SKM-1 (cell line): ENCODE results near the gene EFEMP2.

Experiments used
- DNase-seq: peaks from one replicate; lab custom pipeline; 2025; ENCODE audit not compliant: unreplicated experiment; lab: John Stamatoyannopoulos, UW

Gene EFEMP2

DNA sequence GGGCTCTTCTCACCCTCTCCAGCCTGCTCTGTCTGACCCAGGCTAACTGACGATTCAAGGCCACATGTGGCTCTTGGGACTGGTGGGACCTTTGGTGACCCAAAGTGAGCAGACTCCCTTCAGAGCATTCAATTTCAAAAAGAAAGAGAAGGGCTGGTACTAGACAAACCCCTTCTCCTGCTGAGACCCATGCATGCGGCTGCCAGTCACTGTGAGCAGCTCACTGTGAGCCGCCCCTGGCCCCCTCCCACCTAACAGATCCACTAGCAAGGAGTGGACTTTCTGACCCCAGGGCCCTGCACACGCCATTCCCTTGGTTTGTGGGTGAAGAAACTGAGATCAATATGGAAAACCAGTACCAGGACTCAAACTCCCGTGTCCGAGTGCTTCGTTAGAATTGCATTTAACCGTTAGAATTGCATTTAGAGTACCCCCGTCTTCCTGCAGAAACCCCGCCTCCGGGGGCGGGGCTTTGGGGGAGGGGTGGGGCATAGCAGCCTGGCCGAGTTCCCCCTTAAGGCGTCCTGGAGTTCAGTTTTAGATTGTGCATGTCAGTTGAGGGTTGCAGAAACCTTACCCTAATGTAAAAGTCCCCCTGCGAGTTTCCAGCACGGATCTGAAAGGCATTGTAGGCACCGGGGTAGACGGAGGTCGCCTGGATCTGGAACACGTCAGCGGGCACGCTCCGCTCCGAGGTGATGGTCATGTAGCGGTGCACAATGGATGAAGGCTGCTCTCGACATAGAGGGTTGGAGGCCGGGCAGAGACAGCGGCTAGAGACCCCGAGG is 5.1 kb downstream of the EFEMP2 start:
- no peak for DNase-seq

DNA sequence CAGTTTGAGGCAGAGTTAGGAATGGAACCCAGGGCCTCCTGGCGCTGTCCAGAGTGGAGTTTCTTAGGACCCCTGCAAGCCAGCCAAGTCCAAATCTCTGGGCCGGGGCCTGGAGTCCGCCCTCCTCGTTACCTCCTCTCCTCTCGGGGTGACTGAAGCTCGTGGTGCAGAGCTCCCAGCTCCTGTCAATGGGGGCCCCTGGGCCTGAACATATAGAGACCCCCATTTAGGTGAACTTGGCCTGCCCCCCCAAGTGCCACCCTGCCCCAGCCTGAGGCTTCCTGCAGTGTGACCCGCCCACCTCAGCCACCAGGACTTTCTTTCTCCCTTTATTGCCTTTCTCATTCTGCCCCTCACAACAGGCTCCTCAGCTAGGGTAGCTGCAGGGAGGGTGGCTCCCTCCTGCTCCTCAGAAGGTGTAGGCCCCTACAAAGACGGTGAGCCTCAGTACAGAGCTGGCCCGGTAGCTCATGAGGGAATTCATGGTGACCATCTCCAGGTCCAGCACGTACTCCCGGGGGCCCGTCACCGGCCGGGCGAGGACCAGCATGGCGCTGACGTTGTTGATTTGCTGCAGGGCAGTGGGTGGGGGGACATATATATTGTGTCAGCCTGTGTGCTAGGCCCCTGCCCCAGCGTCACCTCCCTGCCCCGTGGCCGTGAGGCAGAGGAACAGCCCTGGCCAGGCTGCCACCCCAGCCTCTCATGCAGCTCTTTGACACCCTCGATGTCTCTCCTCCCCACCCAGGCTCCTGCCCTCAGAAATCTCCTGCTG is 5.9 kb downstream of the EFEMP2 start:
- no peak for DNase-seq

DNA sequence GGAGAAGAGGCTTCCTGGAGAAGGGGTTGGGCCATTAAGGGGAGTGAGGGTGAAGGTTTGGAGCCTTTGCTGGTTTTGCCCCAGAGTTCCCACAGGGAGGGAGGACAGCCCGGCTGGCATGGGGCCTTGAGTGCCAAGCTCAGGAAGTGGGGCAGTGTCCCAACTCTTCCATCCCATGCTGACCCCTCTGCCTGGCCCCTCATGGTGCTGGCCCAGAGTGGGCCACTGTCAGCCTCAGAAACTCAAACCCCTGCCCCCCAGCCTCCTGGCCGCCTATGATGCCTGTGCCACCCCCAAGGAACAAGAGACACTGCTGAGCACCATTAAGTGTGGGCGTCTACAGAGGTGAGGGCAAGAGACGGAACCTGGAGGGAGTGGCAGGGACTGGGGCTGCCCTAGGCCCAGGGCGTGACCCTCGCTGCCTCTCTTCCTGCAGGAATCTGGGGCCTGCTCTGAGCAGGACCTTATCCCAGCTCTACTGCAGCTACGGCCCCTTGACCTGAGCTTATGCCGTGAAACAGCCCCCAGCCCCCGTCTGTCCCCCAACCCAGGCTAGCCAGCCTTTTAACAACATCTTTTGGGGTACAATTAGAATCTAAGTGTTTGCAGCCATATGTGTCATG is 6.9 kb downstream of the EFEMP2 start:
- no peak for DNase-seq

- no peak for DNase-seq
These were observed 7.7 kb downstream of the EFEMP2 start for GRCh38 chr11:65864706-65865471.

DNA sequence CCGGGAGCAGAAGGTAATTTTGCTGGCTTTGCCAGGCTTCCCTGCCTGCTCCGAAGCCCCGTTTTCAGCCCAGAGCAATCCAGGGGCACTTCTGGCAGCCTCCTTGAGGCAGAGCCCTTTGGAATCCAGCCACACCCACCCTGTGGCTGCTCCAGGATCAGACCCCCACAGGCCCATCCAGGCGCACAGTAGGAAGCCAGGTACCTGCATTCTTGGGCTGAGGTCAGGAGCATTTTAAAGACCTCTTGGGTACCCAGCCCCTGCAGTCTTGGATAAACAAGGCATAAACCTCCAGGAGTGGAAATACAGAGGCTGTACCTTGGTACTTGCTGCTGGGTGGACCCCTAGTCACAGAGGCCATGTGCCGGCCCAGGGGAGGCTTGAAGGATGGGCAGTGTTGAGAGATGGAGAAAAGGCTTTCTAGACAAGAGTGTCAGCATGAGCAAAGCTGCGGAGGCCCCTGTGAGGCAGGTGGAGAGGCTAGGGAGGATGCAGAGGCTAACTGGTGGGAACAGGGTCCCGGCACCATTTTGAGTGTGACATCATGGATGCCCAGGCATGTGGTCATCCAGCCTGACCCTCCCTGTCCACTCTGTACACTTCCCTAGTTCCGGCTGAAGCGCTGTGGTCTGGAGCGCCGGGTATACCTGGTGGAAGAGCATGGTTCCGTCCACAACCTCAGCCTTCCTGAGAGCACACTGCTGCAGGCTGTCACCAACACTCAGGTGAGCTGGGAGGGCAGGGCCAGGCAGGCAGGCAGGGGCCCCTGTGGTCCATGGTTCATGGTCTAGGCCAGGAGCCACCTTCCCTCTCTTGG is 8.5 kb downstream of the EFEMP2 start:
- no peak for DNase-seq

DNA sequence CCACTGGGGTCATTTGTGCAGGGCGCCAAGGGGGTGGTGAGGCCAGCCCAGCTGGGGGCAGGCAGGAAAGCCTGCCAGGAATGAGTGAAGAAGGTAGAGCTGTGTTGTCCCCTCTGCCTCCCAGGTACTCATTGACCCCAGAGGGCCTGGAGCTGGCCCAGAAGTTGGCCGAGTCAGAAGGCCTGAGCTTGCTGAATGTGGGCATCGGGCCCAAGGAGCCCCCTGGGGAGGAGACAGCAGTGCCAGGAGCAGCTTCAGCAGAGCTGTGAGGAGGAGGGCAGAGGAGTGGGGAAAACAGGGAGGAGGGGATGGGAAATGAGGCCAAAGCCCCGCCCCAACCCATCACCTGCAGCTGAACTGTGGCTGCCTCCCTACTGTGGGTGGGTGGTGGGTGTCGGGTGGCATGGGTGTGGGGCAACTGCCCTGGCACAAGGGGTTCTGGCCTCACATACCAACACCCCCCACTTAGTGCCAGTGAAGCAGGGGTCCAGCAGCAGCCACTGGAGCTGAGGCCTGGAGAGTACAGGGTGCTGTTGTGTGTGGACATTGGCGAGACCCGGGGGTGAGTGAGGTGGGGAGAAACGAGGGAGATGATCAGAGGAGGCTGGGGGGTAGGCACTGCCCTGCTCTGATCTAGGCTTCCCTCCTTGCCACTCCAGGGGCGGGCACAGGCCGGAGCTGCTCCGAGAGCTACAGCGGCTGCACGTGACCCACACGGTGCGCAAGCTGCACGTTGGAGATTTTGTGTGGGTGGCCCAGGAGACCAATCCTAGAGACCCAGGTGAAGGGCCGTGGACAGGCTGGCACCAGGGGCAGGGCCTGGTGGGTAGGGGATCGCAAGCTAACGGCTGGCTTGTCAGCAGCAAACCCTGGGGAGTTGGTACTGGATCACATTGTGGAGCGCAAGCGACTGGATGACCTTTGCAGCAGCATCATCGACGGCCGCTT is 9.4 kb downstream of the EFEMP2 start:
- DNase-seq = no peak

DNA sequence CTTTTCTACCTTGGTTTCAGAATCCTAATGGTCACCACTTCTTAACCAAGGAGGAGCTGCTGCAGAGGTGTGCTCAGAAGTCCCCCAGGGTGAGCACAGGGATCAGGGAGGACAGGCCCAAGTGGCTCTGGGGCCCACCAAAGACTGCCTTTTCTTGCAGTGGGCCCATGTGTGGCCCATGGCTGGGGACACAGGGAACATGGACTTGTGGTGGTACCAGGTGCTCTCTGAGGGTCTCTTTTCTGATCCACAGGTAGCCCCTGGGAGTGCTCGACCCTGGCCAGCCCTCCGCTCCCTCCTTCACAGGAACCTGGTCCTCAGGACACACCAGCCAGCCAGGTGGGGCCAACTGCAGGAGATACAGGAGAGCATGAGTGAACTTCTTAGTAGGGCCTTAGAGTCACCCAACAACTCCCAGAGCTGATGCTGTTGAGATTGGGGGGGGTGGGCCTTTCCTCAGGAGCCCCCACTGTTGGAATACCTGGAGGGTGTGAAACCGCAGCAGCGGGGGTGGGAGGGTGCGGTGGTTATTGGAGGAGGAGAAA is 10.3 kb downstream of the EFEMP2 start:
- no peak for DNase-seq

DNA sequence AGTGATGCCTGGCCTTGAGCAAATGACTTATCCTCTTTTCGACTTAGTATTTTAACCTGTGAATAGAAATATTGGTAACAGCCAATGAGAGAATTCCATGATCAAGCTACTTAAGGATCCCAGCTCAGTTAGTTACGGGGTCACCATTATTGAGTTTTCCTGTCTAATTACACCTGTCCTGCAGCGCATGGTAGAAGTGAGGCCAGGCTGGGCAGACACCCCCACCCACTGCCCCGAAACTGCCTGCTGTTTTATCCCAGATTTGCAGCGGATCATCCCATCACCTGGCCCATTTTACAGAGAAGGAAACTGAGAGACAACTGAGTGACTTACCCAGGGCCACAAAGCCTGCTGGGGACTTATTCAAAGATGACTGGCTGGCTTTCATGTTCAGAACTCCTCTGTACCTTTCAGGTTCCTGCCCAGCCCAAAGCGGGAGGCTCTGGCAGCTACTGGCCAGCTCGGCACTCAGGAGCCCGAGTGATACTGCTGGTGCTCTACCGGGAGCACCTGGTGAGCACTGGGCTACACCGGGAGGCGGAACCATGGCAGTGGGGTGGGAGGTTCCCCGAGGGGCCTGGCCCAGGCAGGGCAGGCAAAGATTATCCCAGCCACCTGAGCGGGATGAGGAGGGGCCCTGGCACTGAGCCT is 10.9 kb downstream of the EFEMP2 start:
- DNase-seq = no peak

- no peak for DNase-seq
These were observed 11.5 kb downstream of the EFEMP2 start for GRCh38 chr11:65861165-65861505.

DNA sequence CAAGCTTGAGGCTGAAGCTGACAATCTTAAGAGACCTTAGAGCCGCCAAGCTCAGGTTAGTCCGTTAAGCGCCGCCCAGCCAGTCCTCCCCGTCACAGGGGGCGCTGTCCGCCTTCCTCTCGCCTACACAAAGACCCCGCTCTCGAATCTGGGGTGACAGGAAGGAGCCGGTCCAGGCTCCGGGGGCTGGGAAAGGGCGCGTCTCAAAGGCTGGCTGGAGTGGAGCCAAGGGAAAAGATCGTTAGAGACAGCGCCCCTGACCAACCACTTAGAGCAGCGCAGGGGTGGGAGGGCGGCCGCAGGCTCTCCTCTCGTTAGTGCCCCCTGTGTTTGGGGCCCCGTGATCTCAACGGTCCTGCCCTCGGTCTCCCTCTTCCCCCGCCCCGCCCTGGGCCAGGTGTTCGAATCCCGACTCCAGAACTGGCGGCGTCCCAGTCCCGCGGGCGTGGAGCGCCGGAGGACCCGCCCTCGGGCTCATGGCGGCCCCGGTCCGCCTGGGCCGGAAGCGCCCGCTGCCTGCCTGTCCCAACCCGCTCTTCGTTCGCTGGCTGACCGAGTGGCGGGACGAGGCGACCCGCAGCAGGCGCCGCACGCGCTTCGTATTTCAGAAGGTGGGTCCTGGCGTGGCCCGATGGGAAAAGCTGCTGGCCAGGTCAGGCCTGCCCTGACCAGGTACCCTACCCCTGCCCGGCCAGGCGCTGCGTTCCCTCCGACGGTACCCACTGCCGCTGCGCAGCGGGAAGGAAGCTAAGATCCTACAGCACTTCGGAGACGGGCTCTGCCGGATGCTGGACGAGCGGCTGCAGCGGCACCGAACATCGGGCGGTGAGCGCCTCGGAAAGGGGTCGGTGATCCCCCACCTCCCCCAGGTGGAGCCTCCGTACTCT is 12.1 kb downstream of the EFEMP2 start, which contains the start of gene MUS81:
Gene MUS81 (plus strand): TSS at position 156 of the 887 bp plus-strand sequence. CDS start 321 bp downstream, at position 477.
- DNase-seq = peak; percentile 94

DNA sequence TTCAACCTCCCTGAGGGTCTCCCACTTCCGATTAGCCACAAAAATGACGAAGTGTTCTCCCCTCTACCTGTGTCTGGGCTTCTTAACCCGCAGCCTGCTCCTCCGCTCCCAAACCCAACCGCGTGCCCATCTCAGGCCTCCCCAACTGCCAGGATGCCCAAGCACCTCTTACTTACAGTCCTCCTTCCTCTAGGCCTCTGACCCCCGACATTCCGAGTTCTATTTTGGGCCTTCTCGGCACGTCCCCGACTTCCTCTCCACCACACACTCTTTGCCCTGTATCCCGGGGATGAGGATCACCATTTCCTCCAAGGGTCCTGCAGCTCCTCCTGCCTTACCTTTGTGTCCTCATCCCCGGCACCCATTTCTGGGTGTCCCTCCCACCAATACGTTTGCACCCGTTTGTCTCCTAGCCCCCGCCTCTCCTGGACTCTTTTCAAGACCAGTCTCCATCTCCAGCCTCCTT is 12.8 kb downstream of the EFEMP2 start:
- no peak for DNase-seq

GRCh38 chr11:65859095-65859811 is 13.3 kb downstream of the EFEMP2 start:
- DNase-seq = peak; percentile 90

DNA sequence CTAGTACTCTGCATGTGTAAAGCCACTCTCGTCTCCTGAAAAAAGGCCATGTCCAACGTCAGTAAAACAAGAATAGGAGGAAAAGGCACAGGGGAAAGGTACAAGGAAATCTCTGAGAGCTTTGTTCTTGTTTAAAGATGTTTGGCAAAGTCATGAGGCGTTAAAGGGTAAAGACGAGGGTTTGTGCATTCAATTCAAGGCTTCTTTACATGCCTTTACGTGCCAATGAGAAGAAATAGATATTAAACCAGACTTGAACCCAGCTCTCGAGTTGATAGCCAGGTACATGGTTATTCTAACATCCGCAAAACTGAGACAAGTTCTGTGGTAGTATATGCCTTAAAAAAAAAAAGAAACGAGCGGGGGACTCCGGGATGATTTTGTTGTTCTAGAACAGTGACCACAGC is 13.9 kb downstream of the EFEMP2 start:
- DNase-seq = no peak

GRCh38 chr11:65857853-65858680 is 14.5 kb downstream of the EFEMP2 start, which contains the start of gene CFL1:
CFL1 (minus strand) TSS chr11:65858180; CDS start chr11:65858099, 81 bp downstream.
- DNase-seq = peak; percentile 95

DNA sequence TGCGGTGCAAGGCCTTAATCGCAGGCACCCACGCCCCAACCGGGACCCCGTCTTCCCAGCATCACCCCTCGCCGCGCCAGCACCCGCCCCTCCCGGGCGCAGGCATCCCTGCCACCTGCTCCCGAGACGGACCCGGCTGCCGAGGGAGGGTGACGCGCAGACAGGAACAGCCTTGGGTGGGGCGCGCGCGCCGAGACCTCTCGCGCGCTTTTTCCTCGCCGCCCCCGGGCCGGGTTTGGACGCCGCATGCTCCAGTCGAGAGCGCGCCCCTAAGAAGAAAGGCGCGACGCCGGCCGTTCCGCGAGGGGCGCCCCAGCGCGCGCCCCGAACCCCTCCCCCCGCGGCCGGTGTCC is 15.1 kb downstream of the EFEMP2 start:
- DNase-seq = no peak
